Raji (cell line): Measurements from ENCODE around the gene SRPK2.

Experiments used
- POLR2A ChIP-seq: IDR thresholded peaks from 2 replicates; pipeline ENCODE4 v1.6.1; 2011; ENCODE audit warnings: low read depth, low read length, control low read depth; ENCODE audit not compliant: insufficient read depth

Gene SRPK2

GRCh38 chr7:105094966-105095365 is 293.8 kb downstream of the SRPK2 start:
- TF ChIP-seq POLR2A, result no peak

GRCh38 chr7:105088456-105088855 is 300.3 kb downstream of the SRPK2 start:
- TF ChIP-seq POLR2A, result no peak

- TF ChIP-seq POLR2A, result no peak
These were observed 300.7 kb downstream of the SRPK2 start for GRCh38 chr7:105087981-105088380.

GRCh38 chr7:105086850-105087249 is 301.9 kb downstream of the SRPK2 start:
- no peak for TF ChIP-seq POLR2A

GRCh38 chr7:105084581-105084980 is 304.1 kb downstream of the SRPK2 start:
- TF ChIP-seq POLR2A, result no peak

GRCh38 chr7:105079348-105079747 is 309.4 kb downstream of the SRPK2 start:
- TF ChIP-seq POLR2A, result no peak

- no peak for TF ChIP-seq POLR2A
These were observed 315.6 kb downstream of the SRPK2 start for GRCh38 chr7:105073143-105073542.

GRCh38 chr7:105068886-105069285 is 319.8 kb downstream of the SRPK2 start:
- no peak for TF ChIP-seq POLR2A

- no peak for TF ChIP-seq POLR2A
These were observed 321.0 kb downstream of the SRPK2 start for GRCh38 chr7:105067691-105068090.
